Measurements from ENCODE around the gene HMGN1. TPM values are rescaled to one million over a fixed set of nuclear protein-coding genes. Genes with fewer than 3 reads are reported as not detected.

Gene HMGN1
- total and polyA plus RNA-seq, 2 donors (not counting 1 experiment from before 2014, with no cell fraction given), result 117 to 317 TPM

GRCh38 chr21:39300587-39300986 is 48.3 kb downstream of the HMGN1 start:
- no peak for DNase-seq

DNA sequence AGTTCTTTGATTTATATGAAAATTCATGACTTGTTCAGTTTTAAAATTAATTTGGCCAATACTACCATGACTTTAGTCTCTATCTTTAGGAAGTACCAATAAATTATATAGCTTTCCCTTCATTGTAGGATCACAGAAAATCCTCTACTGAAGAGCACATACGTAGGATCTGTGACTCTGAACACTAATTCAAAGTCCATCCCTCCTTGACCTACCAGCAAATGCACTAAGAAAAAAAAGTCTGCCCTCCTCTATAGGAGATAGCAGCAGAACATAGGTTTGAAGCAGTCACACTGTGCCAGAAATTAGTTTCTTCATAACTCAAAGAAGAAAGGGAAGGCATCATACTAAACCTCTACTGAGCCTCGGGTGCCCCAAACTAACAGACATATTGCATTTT is 52.0 kb downstream of the HMGN1 start:
- ChIA-PET CTCF (no interaction called here), POLR2A (no interaction called here)
- DNase-seq (no peak), ATAC-seq (ENCODE audit: low read depth) (no peak)
- no peak for TF ChIP-seq EZH2 (IDR thresholded peaks at IDR 0.05; ENCODE audit: borderline replicate concordance, insufficient read depth, low read depth, low read length, poor library complexity, severe bottlenecking)
- no peak for TF ChIP-seq CTCF (IDR thresholded peaks at IDR 0.05)
- intact Hi-C loops (cut with micrococcal nuclease), result no loop called here
- H3K27me3 ChIP-seq (replicated peaks in 1 of 4; ENCODE audit: control extremely low read depth in 1 of 4, control insufficient read depth in 3 of 4, insufficient read depth in 4 of 4, low read length in 3 of 4), result no peaks in the 10 kb centered on the region
- Mint-ChIP-seq H3K4me1 (peaks cover 9% of the 10 kb centered on the region), H3K27me3 (no peaks in the 10 kb centered on the region), H3K27ac (no peak overlapping the region), H3K9me3 (ENCODE audit: insufficient read depth) (peaks cover 3% of the 10 kb centered on the region), H3K4me3 (no peak overlapping the region)
- no peak overlapping the region for H3K4me3 ChIP-seq (ENCODE audit: control extremely low read depth in 1 of 5, extremely low read depth in 1 of 5, insufficient read depth in 1 of 5, low read depth in 2 of 5, low read length in 4 of 5)
- 100% methylated on average over 2 of the region's 2 CpGs for WGBS (ENCODE audit: insufficient coverage)
- H3K79me2 ChIP-seq (ENCODE audit: control insufficient read depth, insufficient read depth, low read length), result peaks cover 57% of the 10 kb centered on the region
- H4K20me1 ChIP-seq (ENCODE audit: control insufficient read depth, insufficient read depth, low read length, poor library complexity, severe bottlenecking), result peaks cover 51% of the 10 kb centered on the region
- no peaks in the 10 kb centered on the region for H3K4me1 ChIP-seq (ENCODE audit: control insufficient read depth in 2 of 2, insufficient read depth in 2 of 2, low read length in 2 of 2)
- H3K27ac ChIP-seq (ENCODE audit: low read length in 2 of 2), result no peak overlapping the region
- H3K4me2 ChIP-seq (replicated peaks; ENCODE audit: low read depth, low read length, poor library complexity, severe bottlenecking), result no peak overlapping the region
- peaks cover 15 to 79% of the 10 kb centered on the region in 2 experiments for H3K36me3 ChIP-seq (replicated peaks in 1 of 2; ENCODE audit: control extremely low read depth in 1 of 2, control insufficient read depth in 1 of 2, extremely low read depth in 1 of 2, insufficient read depth in 2 of 2, low read length in 1 of 2)
- no peak overlapping the region for H2AFZ ChIP-seq (ENCODE audit: insufficient read depth, low read depth, low read length, poor library complexity, severe bottlenecking)
- peaks cover 5 to 9% (median 5%) of the 10 kb centered on the region in 3 donors for H3K9me3 ChIP-seq (ENCODE audit: control extremely low read depth in 1 of 3, control insufficient read depth in 2 of 3, insufficient read depth in 1 of 3, low read length in 2 of 3)
- no peak overlapping the region for H3K9ac ChIP-seq (ENCODE audit: low read length)

More at GRCh38 chr21:39300587-39300986, 48.3 kb downstream of the HMGN1 start:
- Histone ChIP-seq H3K4me3 (ENCODE audit: control extremely low read depth in 1 of 5, extremely low read depth in 1 of 5, insufficient read depth in 1 of 5, low read depth in 2 of 5, low read length in 4 of 5) (no peak overlapping the region), H2AFZ (ENCODE audit: insufficient read depth, low read depth, low read length, poor library complexity, severe bottlenecking) (no peak overlapping the region), H3K9ac (ENCODE audit: low read length) (no peak overlapping the region), H4K20me1 (ENCODE audit: control insufficient read depth, insufficient read depth, low read length, poor library complexity, severe bottlenecking) (peaks cover 74% of the 10 kb centered on the region), H3K79me2 (ENCODE audit: control insufficient read depth, insufficient read depth, low read length) (peaks cover 88% of the 10 kb centered on the region), H3K27ac (ENCODE audit: low read length in 2 of 2) (no peak overlapping the region), H3K4me1 (ENCODE audit: control insufficient read depth in 2 of 2, insufficient read depth in 2 of 2, low read length in 2 of 2) (no peaks in the 10 kb centered on the region), H3K27me3 (replicated peaks in 1 of 4; ENCODE audit: control extremely low read depth in 1 of 4, control insufficient read depth in 3 of 4, insufficient read depth in 4 of 4, low read length in 3 of 4) (no peaks in the 10 kb centered on the region), H3K36me3 (replicated peaks in 1 of 2; ENCODE audit: control extremely low read depth in 1 of 2, control insufficient read depth in 1 of 2, extremely low read depth in 1 of 2, insufficient read depth in 2 of 2, low read length in 1 of 2) (peaks cover 12 to 59% of the 10 kb centered on the region in 2 experiments), H3K9me3 (ENCODE audit: control extremely low read depth in 1 of 3, control insufficient read depth in 2 of 3, insufficient read depth in 1 of 3, low read length in 2 of 3) (peaks cover 5 to 9% (median 5%) of the 10 kb centered on the region in 3 donors), H3K4me2 (replicated peaks; ENCODE audit: low read depth, low read length, poor library complexity, severe bottlenecking) (no peak overlapping the region)
- Mint-ChIP-seq H3K4me1 (peaks cover 12% of the 10 kb centered on the region), H3K27me3 (no peaks in the 10 kb centered on the region), H3K27ac (no peak overlapping the region), H3K9me3 (ENCODE audit: insufficient read depth) (peaks cover 3% of the 10 kb centered on the region), H3K4me3 (no peak overlapping the region)
- no peak for ATAC-seq (ENCODE audit: low read depth)
- CTCF ChIA-PET, result interaction anchor here (1.1 kb wide), 1 partner anchor 89 kb away, joined by 3 read pairs; no protein-coding TSS in a partner anchor
- POLR2A ChIA-PET, result interaction anchor here (0.8 kb wide), 1 partner anchor 53 kb away, joined by 8 read pairs; no protein-coding TSS in a partner anchor
- no CpG with 5 or more reads among the region's 3 CpGs for WGBS (ENCODE audit: insufficient coverage)
- TF ChIP-seq CTCF (IDR thresholded peaks at IDR 0.05) (no peak), EZH2 (IDR thresholded peaks at IDR 0.05; ENCODE audit: borderline replicate concordance, insufficient read depth, low read depth, low read length, poor library complexity, severe bottlenecking) (no peak)
- intact Hi-C loops (cut with micrococcal nuclease), result no loop called here

Small RNA genes lying within 50 kb of the gene (small RNA-seq; reads per million reads assigned to genes)
- not detected for gene RF00019 (ENCODE audit: insufficient read length, low read depth, low replicate concordance)

Other genes starting within 250 kb of the HMGN1 start
- 10.4 and 15.2 TPM in 2 replicates for gene PSMG1, start 165.6 kb downstream of the HMGN1 start, total RNA-seq
- 7.5 and 8.6 TPM in 2 replicates for gene PSMG1, start 165.6 kb downstream of the HMGN1 start, polyA plus RNA-seq
- 90.8 and 93.9 TPM in 2 replicates for gene BRWD1, start 35.5 kb downstream of the HMGN1 start, total RNA-seq
- gene BRWD1, start 35.5 kb downstream of the HMGN1 start, polyA plus RNA-seq, result 9.4 and 21.0 TPM in 2 replicates
- 0.39 and 0.62 TPM in 2 replicates for gene LCA5L, start 96.7 kb upstream of the HMGN1 start, total RNA-seq
- 0.17 TPM in 1 of 2 replicates, not detected in the other for gene LCA5L, start 96.7 kb upstream of the HMGN1 start, polyA plus RNA-seq
- gene SH3BGR, start 102.9 kb upstream of the HMGN1 start, total RNA-seq, result 1.0 and 1.7 TPM in 2 replicates
- gene SH3BGR, start 102.9 kb upstream of the HMGN1 start, polyA plus RNA-seq, result 0.21 and 1.1 TPM in 2 replicates